Suppressor macrophage treated with lipopolysaccharide for 4 hours (primary cell): ENCODE measurements around the gene CARD19.

ENCODE experiments used
- DNase-seq: peaks from one replicate; pipeline ENCODE4 v3.0.0-alpha.2; 2020

The CARD19 gene

DNA sequence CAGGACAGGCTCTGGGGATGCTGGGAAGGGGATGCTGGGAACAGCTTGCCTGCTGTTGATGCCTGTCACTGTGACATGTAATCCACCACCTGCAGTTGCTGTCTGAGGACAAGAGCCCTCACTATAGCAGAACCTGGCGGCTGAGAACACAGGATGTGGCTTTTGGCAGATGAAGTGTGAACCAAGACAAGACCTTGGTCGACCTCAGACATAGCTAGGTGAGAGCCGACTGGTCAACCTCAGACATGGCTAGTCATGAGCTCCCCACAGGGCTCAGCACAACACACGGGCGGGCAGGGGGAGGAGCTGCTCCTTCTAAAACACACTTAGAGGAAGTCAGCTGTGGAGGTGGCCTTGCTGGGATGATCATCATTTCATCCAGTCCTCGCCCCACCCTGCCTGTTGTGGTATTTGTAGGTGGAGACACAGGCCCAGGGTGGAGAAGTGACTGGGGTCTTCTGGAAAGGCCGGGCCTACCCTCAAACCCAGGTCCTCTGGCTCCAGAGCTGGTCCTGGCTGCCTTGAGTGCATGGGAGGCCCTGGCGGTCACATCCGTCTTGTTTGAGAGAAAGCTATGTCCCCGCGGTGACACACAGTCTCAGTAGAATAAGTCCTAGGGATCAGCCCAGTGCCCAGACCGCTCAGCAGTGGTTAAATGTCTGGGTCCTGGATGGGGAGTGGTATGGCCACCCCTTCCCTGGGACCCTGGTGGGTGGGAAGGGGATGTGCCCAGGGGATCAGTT, 31.5 kb upstream of the CARD19 start:
- DNase-seq: peak; percentile 63

DNA sequence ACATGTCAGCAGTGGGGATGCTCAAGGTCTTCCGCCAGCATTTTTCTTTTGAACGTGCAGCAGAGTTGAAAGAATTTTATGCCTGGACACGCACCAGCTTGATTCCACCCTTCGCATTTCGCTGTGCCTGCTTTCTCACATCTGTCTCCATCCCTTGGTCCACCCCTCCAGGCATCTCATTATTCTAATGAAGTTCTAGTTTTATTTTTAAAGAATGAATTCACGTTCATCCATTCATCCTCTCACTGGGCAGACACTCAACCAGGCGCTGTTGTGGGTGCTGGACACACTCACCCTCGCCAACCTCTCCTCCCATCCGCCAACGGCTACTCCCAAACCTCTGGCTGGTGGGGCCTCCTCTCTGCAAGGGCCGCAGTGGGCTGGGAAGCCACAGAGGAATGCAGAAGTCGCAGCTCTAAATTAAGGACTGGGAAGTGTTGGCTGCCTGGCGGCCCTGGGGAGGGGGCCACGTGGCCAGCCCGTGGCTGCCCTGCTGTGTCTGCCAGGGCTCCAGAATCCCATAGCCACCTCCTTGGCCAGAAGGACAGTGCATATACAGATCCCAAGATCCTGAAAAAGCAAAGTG, 30.8 kb upstream of the CARD19 start:
- DNase-seq: no peak

GRCh38 chr9:93066978-93067603, 28.9 kb upstream of the CARD19 start:
- DNase-seq: peak; percentile 52

DNA sequence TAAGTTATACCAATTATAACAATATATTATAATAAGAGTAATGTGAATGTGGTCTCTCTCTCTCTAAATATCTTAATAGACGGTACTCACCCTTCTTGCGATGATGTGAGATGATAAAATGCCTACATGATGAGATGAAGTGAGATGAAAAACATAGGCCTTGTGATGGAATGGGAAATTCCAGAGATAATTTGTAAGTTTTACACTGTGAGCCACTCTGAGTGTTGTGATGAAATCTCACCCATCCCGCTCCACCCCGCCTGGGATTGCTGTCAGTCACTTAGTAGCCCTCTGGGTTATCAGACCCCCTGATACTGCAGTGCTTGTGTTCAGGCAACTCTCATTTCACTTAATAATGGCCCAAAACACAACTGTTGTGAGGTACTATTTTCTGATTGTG, 27.1 kb upstream of the CARD19 start:
- no peak for DNase-seq

- no peak for DNase-seq
Measured at GRCh38 chr9:93071464-93071863, 24.6 kb upstream of the CARD19 start.

DNA sequence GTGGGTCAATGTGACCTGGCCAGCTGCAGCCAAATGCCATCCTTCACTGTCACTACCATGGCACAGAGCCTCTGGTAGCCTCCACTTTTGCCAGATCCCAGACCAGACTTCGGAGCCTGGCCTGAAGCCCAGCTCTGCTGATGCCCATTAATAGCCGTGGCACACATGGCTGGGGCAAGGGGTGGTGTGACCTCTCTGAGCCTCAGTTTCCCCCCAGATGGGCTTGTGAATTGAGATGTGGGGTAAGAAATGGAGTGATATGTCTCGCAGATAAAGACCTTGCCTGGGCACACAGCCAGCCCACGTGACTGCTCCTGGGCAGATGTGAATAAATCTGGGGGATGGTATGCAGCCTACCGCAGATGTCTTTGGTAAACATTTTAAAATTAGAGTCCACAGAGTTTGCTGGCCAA, 23.6 kb upstream of the CARD19 start:
- no peak for DNase-seq

- DNase-seq: no peak
Measured at GRCh38 chr9:93076101-93076791, 19.8 kb upstream of the CARD19 start.

- no peak for DNase-seq
Measured at GRCh38 chr9:93076792-93077128, 19.3 kb upstream of the CARD19 start.

DNA sequence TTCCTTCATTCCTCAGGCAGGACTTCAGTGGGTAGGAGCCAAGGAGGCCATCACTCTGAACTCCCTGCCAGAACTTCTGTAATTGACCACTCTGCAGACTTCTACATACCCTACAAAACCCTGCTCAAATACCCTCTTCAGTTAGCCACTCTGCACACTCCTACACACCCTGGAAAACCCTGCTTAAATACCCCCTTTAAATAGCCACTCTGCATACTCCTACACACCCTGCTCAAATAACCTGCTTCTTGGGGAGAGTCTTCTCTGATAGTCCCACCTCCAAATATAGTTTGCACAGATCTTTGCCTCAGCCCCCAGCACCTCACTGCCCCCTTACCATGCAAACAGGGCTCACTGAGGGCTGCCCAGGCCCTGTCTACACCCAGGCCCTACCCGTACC, 18.6 kb upstream of the CARD19 start:
- no peak for DNase-seq

DNA sequence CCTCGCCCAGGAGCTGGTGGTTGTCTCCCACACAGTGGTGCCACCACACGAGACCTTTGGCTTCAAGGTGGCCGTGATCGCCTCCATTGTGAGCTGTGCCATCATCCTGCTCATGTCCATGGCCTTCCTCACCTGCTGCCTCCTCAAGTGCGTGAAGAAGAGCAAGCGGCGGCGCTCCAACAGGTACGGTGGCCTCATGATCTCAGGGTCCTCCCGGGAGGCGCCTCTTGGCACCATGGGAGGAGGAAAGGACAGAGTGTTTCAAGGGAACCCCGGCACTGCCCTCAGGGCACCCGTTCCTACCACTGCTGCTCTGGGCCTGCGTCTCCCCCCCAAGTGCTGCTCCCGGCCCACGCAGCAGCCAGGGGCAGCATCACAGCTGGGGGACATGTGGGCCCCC, 18.2 kb upstream of the CARD19 start:
- no peak for DNase-seq

DNA sequence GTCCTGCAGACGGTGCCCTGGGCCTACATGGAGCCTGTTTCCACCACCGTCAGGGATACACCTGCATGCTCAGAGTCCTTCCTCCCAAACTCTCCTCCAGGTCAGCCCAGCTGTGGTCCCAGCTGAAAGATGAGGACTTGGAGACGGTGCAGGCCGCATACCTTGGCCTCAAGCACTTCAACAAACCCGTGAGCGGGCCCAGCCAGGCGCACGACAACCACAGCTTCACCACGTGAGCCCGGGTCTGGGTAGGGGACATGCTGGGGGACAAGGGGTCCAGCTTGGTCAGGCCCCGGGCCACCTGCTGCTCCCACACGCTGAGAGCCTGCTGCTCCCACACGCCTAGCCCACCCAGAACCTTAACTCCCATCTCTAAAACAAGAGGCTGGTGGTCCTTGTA, 16.6 kb upstream of the CARD19 start:
- no peak for DNase-seq

- DNase-seq: no peak
Measured at GRCh38 chr9:93080406-93080805, 15.6 kb upstream of the CARD19 start.

DNA sequence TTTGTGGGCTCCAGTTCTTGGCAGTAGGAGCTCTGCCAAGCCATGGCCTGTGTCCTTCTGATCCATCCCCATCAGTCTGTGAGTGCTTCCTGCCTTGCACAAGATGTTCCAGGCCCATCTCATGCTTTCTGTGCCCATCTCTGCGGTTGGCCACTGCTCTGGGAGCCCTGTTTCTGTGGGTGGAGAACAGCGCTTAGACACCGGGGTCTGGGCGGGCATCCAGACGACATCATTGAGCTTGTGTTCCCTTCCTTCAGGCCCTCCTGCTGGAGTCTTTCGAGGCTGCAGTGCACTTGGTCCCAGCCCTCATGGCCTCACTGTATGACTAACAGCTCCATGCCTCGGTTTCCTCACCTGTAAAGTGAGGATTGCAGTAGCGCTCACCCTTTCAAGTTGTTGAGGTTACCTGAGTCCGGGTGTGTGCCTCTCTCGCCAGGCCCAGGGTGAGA, 14.9 kb upstream of the CARD19 start:
- DNase-seq: no peak

GRCh38 chr9:93081931-93082330, 14.1 kb upstream of the CARD19 start:
- DNase-seq: peak; percentile 51

GRCh38 chr9:93082841-93083411, 13.1 kb upstream of the CARD19 start:
- DNase-seq: no peak

DNA sequence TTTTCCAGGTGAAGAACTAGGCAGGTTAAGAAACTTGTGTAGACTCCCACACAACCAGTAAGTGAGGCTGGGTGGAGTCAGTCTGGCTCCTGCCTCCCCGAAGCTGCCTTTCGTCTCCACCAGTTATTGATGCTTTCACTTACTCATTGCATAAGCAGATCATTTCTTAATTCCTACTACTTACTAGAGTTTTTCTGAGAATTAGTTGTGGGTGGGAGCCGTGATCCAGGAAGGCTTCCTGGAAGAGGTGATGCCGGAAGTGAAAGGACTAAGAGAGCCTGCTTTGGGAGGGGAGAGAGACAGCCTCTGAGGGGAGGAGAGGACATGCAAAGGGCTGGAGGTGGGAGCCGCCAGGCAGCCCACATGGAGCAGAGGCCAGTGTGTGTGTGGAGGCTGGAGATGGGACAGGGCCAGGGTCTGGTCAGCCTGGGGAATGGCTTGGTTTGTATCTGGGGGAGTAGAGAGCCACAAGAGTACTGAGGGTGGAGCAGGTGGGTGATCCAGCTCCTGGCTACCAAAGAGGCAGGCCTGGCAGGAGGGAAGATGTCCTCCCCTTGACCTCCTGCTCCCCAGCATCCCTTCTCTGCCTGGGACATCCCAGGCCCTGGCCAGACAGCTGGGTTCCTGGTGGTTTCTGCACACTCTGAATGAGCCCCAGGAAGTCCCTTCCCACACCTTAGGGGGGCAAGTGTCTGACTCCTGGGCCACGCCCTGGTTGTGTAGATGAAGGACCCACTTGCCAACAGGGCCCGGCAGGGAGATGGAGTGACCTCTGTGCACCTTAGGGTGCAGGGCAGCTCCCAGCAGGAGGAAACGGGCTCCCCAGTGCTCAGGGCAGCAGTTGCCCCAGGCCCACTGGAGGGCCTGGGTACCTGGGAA, 12.2 kb upstream of the CARD19 start:
- peak; percentile 68 for DNase-seq

GRCh38 chr9:93084471-93084881, 11.5 kb upstream of the CARD19 start:
- no peak for DNase-seq

- no peak for DNase-seq
Measured at GRCh38 chr9:93085676-93086075, 10.3 kb upstream of the CARD19 start.

DNA sequence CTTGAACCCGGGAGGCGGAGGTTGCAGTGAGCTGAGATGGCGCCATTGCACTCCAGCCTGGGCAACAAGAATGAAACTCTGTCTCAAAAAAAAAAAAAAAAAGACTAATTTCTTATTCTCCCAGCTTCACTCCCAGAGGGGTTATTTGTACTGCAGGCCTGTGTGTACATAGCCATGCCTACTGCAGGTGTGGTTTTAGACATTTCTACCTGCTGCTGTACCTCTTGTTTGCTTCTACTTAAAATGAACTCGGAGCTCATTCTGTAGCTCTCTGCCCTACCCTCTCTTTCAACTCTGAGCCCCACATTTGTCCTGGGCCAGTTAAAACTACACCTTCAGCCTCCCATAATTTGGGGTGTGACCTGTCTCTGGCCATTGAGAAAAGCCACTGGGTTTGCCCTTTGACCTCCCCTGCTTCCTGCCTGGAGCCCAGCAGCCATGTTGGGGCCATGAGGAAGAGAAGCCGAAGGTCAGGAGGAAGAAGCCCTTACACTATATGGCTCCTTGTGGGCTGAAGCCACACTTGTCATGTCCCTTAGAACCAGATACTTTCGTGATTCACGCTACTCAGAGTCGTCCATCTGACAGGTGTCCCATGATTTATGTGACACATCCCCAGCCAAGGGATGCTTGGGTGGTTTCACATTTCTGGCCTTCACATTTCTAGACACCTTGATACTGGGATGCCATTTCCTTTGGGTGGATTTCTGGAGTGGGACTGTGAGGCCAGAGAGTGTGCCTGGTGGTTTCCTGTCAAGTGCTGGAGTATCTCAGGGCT, 9.4 kb upstream of the CARD19 start:
- DNase-seq: no peak

DNA sequence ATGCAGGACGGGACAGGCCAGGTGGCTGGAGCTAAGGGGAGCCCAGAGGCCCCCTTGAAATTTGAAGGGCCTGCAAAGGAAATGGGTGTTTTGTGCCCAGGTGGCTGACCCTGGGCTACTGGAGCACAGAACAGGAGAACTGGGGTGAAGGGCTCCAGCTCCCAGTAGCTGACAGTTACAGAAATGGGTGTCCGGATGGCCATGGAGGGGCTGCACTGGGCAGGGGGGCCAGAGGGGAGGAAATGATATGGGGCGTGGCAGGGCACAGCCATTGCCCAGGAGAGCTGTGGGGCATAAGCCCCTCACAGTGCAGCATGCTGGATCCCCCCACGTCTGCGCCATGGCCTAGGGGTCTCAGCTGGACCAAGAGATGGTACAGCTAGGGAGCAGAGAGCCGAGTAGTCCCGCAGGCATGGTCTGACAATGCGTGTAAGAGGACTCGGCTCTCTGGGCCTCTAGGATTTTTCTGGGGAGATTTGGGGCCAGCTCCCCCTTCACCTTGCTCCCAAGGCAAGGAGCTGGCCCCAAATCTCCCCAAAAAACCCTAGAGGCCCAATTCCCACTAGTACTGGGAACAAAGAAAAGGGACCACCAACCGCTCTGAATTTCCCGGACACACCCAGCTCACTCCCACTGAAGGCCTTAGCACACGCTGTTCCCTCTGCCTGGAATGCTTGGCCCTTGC, 7.9 kb upstream of the CARD19 start:
- DNase-seq: no peak

GRCh38 chr9:93088656-93089015, 7.4 kb upstream of the CARD19 start:
- DNase-seq: no peak
